Liver (tissue), 9 donors: Measurements from ENCODE around the gene NUDT6. TPM values are rescaled to one million over a fixed set of nuclear protein-coding genes. Genes with fewer than 3 reads are reported as not detected.

Experiments
- DNase-seq: peaks from one replicate; pipeline ENCODE4 v3.0.0-alpha.2; 2017; ENCODE audit warnings: low spot score
- H3K27ac ChIP-seq, 2 donors: one replicate each; pipeline ENCODE4 v1.7.0; 2013; ENCODE audit warnings: inconsistent platforms in 2 of 2, low read length in 2 of 2, control low read depth in 1 of 2, low read depth in 1 of 2, mild to moderate bottlenecking in 1 of 2
- H3K27me3 ChIP-seq, 4 donors: one replicate each; pipeline versions ENCODE4 v1.6.1 to v1.7.0; 2013; ENCODE audit warnings: low read length in 3 of 4, inconsistent platforms in 1 of 4, mild to moderate bottlenecking in 1 of 4, moderate library complexity in 1 of 4; ENCODE audit not compliant: control insufficient read depth in 4 of 4, insufficient read depth in 4 of 4
- H3K36me3 ChIP-seq, 4 donors: one replicate each; pipeline versions ENCODE4 v1.6.1 to v1.7.0; 2013; ENCODE audit warnings: low read length in 3 of 4, mild to moderate bottlenecking in 3 of 4, low read depth in 1 of 4, moderate library complexity in 1 of 4; ENCODE audit not compliant: control insufficient read depth in 4 of 4, insufficient read depth in 3 of 4
- H3K4me1 ChIP-seq, 4 donors: one replicate each; pipeline versions ENCODE4 v1.6.1 to v1.7.0; 2013; ENCODE audit warnings: low read length in 3 of 4, mild to moderate bottlenecking in 3 of 4, moderate library complexity in 1 of 4; ENCODE audit not compliant: control insufficient read depth in 4 of 4, insufficient read depth in 4 of 4
- H3K4me3 ChIP-seq, 3 donors: one replicate each; pipeline versions ENCODE4 v1.6.1 to v1.7.0; 2013; ENCODE audit warnings: low read length in 3 of 3, control low read depth in 1 of 3, low read depth in 1 of 3, mild to moderate bottlenecking in 1 of 3
- H3K9ac ChIP-seq, 2 donors: one replicate each; pipeline ENCODE4 v1.7.0; 2013; ENCODE audit warnings: low read length in 2 of 2, mild to moderate bottlenecking in 2 of 2, moderate library complexity in 2 of 2, control low read depth in 1 of 2, low read depth in 1 of 2
- H3K9me3 ChIP-seq, 4 donors: one replicate each; pipeline versions ENCODE4 v1.6.1 to v1.7.0; 2013; ENCODE audit warnings: low read length in 3 of 4; ENCODE audit not compliant: control insufficient read depth in 4 of 4
- EGR1 ChIP-seq, 2 donors: IDR thresholded peaks; 2 replicates each; pipeline ENCODE4 v1.6.1; 2016 to 2018; ENCODE audit warnings: antibody characterized with exemption in 2 of 2, low read depth in 2 of 2
- FOXA1 ChIP-seq: IDR thresholded peaks from 2 replicates; pipeline ENCODE4 v1.6.1; 2016; ENCODE audit warnings: antibody characterized with exemption
- FOXA2 ChIP-seq: IDR thresholded peaks from 2 replicates; pipeline ENCODE4 v1.6.1; 2016; ENCODE audit warnings: antibody characterized with exemption
- GABPA ChIP-seq, 2 donors: IDR thresholded peaks in 1 of 2; conservative IDR thresholded peaks in 1 of 2; 2 replicates each; pipeline ENCODE4 v1.6.1; 2016; ENCODE audit warnings: antibody characterized with exemption in 2 of 2, mild to moderate bottlenecking in 1 of 2, moderate library complexity in 1 of 2
- HNF4A ChIP-seq, 2 donors: conservative IDR thresholded peaks; 2 replicates each; pipeline ENCODE4 v1.6.1; 2016; ENCODE audit warnings: antibody characterized with exemption in 2 of 2, mild to moderate bottlenecking in 2 of 2
- HNF4G ChIP-seq: IDR thresholded peaks from 2 replicates; pipeline ENCODE4 v1.6.1; 2016; ENCODE audit warnings: antibody characterized with exemption
- JUND ChIP-seq, 2 donors: IDR thresholded peaks; 2 replicates each; pipeline ENCODE4 v1.6.1; 2016; ENCODE audit warnings: antibody characterized with exemption in 2 of 2
- NR2F2 ChIP-seq: IDR thresholded peaks from 2 replicates; pipeline ENCODE4 v1.6.1; 2016; ENCODE audit warnings: antibody characterized with exemption
- RAD21 ChIP-seq, 2 donors: IDR thresholded peaks; 2 replicates each; pipeline ENCODE4 v1.6.1; 2016; ENCODE audit warnings: antibody characterized with exemption in 2 of 2, mild to moderate bottlenecking in 2 of 2
- RXRA ChIP-seq, 2 donors: IDR thresholded peaks; 2 replicates each; pipeline ENCODE4 v1.6.1; 2017 to 2018; ENCODE audit warnings: antibody characterized with exemption in 2 of 2, mild to moderate bottlenecking in 1 of 2
- SP1 ChIP-seq: IDR thresholded peaks from 2 replicates; pipeline ENCODE4 v1.6.1; 2018; ENCODE audit warnings: antibody characterized with exemption, mild to moderate bottlenecking
- TAF1 ChIP-seq: conservative IDR thresholded peaks from 2 replicates; pipeline ENCODE4 v1.6.1; 2016; ENCODE audit warnings: antibody characterized with exemption, mild to moderate bottlenecking
- YY1 ChIP-seq: IDR thresholded peaks from 2 replicates; pipeline ENCODE4 v1.6.1; 2016; ENCODE audit warnings: antibody characterized with exemption, mild to moderate bottlenecking
- WGBS: extraction: QIAGEN DNeasy Blood & Tissue Kit; methylation state at CpG from one replicate; pipeline ENCODE4 v1.1.7; 2013; 5-methylcytosine and 5-hydroxymethylcytosine counted together
- polyA plus RNA-seq, 2 donors: library from polyadenylated mRNA; stranded (reverse) in 1 of 2; unstranded in 1 of 2; fragments of 200-250 nt in 1 of 2; fragments of >200 nt in 1 of 2; fragmentation: Nextera tagmentation in 1 of 2; extraction: Ambion mirVana in 1 of 2; gene quantifications; one replicate each; pipeline versions ENCODE4 v1.2.1 to v1.2.3, GENCODE V29; 2013 to 2015
- total RNA-seq, 2 donors: library from RNA; depleted of rRNA; stranded (reverse); fragments of >200 nt; gene quantifications; one replicate each; pipeline ENCODE4 v1.2.3, GENCODE V29; 2014
- TF ChIP-seq, protein P1 (sequence below): IDR thresholded peaks from 2 replicates; pipeline ENCODE4 v1.6.1; 2016; ENCODE audit warnings: antibody characterized with exemption
- TF ChIP-seq, protein P2 (sequence below): IDR thresholded peaks from 2 replicates; pipeline ENCODE4 v1.6.1; 2016; ENCODE audit warnings: antibody characterized with exemption
- TF ChIP-seq, protein P3 (sequence below): IDR thresholded peaks from 2 replicates; pipeline ENCODE4 v1.6.1; 2016; ENCODE audit warnings: antibody characterized with exemption, mild to moderate bottlenecking
- TF ChIP-seq, protein P4 (sequence below): IDR thresholded peaks from 2 replicates; pipeline ENCODE4 v1.6.1; 2016; ENCODE audit warnings: antibody characterized with exemption
- TF ChIP-seq, protein P5 (sequence below): fragments of 150-350 bp; IDR thresholded peaks from 2 replicates; pipeline ENCODE4 v1.5.1; 2017; ENCODE audit warnings: improper control_type of control experiment, low read depth, low read length; ENCODE audit not compliant: missing input control
- donor health status: healthy.
- donor health status: healthy.
- donor health status: healthy.
- donor health status: healthy.
- donor health status: healthy.

NUDT6 gene
- total and polyA plus RNA-seq, 4 donors: 8.8 to 13.8 (median 11.0) TPM

DNA sequence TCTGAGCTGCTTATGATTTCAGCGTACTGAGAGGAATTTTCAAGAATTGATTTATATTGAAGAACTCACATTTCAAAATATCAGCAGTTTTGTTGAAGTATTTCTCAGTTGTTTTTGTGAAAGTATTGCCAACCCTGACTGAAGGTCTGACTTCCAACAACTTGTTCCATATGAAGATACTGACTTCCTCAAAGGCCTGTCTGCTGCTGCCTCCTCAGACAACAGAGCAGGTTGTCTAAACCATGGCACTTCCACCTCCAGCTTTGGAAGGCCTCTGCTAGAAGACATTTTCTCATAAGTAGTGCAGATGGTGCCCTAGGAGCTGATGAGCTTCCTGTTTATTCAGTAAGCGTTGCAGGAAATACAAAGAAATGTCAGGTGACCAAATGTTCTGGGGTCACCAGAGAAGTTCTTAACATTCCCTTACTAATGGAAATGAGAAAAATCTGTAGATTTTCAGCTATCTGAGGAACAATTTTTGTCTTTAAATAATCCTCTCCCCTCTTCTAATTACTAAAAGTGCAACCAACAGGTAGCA is 67.0 kb downstream of the NUDT6 start:
- Histone ChIP-seq H3K4me3 (no peak overlapping the region), H3K4me1 (peaks cover 0 to 19% (median 2%) of the 10 kb centered on the region in 4 donors)

More for the DNA sequence above, 67.0 kb downstream of the NUDT6 start:
- no peaks in the 10 kb centered on the region for H3K36me3 ChIP-seq
- H3K27me3 ChIP-seq: no peaks in the 10 kb centered on the region
- 70% methylated on average over 2 of the region's 2 CpGs for WGBS
- no peaks in the 10 kb centered on the region for H3K9me3 ChIP-seq
- DNase-seq: no peak
- no peak overlapping the region for H3K9ac ChIP-seq
- TF ChIP-seq, protein P1, sequence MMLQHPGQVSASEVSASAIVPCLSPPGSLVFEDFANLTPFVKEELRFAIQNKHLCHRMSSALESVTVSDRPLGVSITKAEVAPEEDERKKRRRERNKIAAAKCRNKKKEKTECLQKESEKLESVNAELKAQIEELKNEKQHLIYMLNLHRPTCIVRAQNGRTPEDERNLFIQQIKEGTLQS: no peak
- TF ChIP-seq NR2F2 (no peak), HNF4G (no peak), EGR1 (IDR thresholded peaks at IDR 0.05; ENCODE audit: low read depth in 2 of 2) (no peak), RAD21 (IDR thresholded peaks at IDR 0.05) (no peak), TAF1 (no peak), FOXA1 (no peak), JUND (IDR thresholded peaks at IDR 0.05) (no peak), GABPA (IDR thresholded peaks at IDR 0.05 in 1 of 2, conservative IDR thresholded peaks at IDR 0.05 in 1 of 2) (no peak), RXRA (IDR thresholded peaks at IDR 0.05) (no peak), YY1 (no peak), SP1 (no peak), HNF4A (conservative IDR thresholded peaks at IDR 0.05) (no peak), FOXA2 (no peak)
- TF ChIP-seq, protein P2, sequence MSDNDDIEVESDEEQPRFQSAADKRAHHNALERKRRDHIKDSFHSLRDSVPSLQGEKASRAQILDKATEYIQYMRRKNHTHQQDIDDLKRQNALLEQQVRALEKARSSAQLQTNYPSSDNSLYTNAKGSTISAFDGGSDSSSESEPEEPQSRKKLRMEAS: no peak
- TF ChIP-seq, protein P3, sequence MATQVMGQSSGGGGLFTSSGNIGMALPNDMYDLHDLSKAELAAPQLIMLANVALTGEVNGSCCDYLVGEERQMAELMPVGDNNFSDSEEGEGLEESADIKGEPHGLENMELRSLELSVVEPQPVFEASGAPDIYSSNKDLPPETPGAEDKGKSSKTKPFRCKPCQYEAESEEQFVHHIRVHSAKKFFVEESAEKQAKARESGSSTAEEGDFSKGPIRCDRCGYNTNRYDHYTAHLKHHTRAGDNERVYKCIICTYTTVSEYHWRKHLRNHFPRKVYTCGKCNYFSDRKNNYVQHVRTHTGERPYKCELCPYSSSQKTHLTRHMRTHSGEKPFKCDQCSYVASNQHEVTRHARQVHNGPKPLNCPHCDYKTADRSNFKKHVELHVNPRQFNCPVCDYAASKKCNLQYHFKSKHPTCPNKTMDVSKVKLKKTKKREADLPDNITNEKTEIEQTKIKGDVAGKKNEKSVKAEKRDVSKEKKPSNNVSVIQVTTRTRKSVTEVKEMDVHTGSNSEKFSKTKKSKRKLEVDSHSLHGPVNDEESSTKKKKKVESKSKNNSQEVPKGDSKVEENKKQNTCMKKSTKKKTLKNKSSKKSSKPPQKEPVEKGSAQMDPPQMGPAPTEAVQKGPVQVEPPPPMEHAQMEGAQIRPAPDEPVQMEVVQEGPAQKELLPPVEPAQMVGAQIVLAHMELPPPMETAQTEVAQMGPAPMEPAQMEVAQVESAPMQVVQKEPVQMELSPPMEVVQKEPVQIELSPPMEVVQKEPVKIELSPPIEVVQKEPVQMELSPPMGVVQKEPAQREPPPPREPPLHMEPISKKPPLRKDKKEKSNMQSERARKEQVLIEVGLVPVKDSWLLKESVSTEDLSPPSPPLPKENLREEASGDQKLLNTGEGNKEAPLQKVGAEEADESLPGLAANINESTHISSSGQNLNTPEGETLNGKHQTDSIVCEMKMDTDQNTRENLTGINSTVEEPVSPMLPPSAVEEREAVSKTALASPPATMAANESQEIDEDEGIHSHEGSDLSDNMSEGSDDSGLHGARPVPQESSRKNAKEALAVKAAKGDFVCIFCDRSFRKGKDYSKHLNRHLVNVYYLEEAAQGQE: no peak
- TF ChIP-seq, protein P4, sequence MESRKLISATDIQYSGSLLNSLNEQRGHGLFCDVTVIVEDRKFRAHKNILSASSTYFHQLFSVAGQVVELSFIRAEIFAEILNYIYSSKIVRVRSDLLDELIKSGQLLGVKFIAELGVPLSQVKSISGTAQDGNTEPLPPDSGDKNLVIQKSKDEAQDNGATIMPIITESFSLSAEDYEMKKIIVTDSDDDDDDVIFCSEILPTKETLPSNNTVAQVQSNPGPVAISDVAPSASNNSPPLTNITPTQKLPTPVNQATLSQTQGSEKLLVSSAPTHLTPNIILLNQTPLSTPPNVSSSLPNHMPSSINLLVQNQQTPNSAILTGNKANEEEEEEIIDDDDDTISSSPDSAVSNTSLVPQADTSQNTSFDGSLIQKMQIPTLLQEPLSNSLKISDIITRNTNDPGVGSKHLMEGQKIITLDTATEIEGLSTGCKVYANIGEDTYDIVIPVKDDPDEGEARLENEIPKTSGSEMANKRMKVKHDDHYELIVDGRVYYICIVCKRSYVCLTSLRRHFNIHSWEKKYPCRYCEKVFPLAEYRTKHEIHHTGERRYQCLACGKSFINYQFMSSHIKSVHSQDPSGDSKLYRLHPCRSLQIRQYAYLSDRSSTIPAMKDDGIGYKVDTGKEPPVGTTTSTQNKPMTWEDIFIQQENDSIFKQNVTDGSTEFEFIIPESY: no peak
- TF ChIP-seq, protein P5, sequence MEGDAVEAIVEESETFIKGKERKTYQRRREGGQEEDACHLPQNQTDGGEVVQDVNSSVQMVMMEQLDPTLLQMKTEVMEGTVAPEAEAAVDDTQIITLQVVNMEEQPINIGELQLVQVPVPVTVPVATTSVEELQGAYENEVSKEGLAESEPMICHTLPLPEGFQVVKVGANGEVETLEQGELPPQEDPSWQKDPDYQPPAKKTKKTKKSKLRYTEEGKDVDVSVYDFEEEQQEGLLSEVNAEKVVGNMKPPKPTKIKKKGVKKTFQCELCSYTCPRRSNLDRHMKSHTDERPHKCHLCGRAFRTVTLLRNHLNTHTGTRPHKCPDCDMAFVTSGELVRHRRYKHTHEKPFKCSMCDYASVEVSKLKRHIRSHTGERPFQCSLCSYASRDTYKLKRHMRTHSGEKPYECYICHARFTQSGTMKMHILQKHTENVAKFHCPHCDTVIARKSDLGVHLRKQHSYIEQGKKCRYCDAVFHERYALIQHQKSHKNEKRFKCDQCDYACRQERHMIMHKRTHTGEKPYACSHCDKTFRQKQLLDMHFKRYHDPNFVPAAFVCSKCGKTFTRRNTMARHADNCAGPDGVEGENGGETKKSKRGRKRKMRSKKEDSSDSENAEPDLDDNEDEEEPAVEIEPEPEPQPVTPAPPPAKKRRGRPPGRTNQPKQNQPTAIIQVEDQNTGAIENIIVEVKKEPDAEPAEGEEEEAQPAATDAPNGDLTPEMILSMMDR: no peak
- H3K27ac ChIP-seq: no peak overlapping the region
